Activated CD8-positive, alpha-beta memory T cell treated with anti-CD3 and anti-CD28 coated beads, Interleukin-2, amount 10 ng/mL, durations not matched to agents 7 days and 5 days (primary cell): ENCODE results near the gene PACRG. TPM values are rescaled to one million over a fixed set of nuclear protein-coding genes. Genes with fewer than 3 reads are reported as not detected.

ENCODE experiments used
- ATAC-seq: fragments of 150-1000 bp; cut with Tn5 transposase; one replicate; pipeline ENCODE4 v1.10.0; 2021; ENCODE audit warnings: moderate library complexity
- CTCF ChIA-PET: fragments of 350-600 bp; sonication (Branson Sonifier 250); formaldehyde crosslinking; loops from one replicate; lab custom pipeline; 2021; ENCODE audit warnings: antibody characterized with exemption; lab: Charles Lee
- DNase-seq: peaks from one replicate; pipeline ENCODE4 v3.0.0-alpha.2; 2020
- H3K27ac Mint-ChIP-seq: one replicate; pipeline ENCODE4 v1.8.0; 2021; ENCODE audit warnings: mild to moderate bottlenecking, mixed read lengths
- H3K27me3 Mint-ChIP-seq: one replicate; pipeline ENCODE4 v1.8.0; 2021; ENCODE audit warnings: mixed read lengths
- H3K36me3 Mint-ChIP-seq: one replicate; pipeline ENCODE4 v1.8.0; 2021; ENCODE audit warnings: mild to moderate bottlenecking, mixed read lengths
- H3K4me1 Mint-ChIP-seq: one replicate; pipeline ENCODE4 v1.8.0; 2021; ENCODE audit warnings: mixed read lengths
- H3K4me3 Mint-ChIP-seq: one replicate; pipeline ENCODE4 v1.8.0; 2021; ENCODE audit warnings: mild to moderate bottlenecking, moderate library complexity, mixed read lengths
- H3K9me3 Mint-ChIP-seq: one replicate; pipeline ENCODE4 v1.8.0; 2022; ENCODE audit warnings: low read depth, mixed read lengths
- total RNA-seq, 2 experiments: library from RNA; stranded (reverse); gene quantifications; one replicate each; pipeline ENCODE4 v1.2.3, GENCODE V29; 2021

The PACRG gene
- total RNA-seq, 2 experiments from 2014 or later, result not detected

DNA sequence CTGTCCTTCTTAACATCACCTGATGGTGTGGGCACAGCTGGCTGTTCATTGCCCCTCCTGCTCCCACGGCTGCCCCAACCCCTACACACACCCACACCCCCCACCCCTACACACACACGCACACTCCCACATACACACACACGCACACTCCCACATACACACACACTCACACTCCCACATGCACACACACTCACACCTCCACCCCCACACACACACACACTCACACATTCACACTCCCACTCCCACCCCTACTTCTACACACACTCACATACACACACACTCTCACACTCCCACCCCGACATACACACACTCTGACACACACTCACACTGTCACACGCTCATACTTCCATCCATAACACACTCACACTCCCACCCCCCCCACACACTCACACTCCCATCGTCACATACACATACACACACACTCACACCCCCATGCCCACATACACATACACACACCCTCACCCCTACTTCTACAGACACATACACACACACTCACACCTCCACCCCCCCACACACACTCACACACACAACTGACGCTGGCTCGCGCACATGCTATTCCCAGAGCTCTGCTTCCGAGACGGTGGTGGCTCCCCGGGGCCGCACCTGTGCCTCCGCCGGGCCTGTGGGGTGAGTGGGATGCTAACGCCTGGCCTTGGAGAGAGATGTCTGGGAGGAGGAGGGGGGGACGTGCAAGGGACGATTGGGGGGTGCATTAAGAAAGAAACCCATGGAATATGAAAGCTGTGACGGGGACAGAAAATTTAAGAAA is 512.0 kb downstream of the PACRG start:
- Mint-ChIP-seq H3K9me3 (no peaks in the 10 kb centered on the region), H3K27ac (no peak overlapping the region), H3K4me3 (no peak overlapping the region), H3K27me3 (peaks cover 5% of the 10 kb centered on the region), H3K36me3 (no peaks in the 10 kb centered on the region), H3K4me1 (no peaks in the 10 kb centered on the region)
- ATAC-seq (no peak), DNase-seq (no peak)
- CTCF ChIA-PET, result no interaction called here

DNA sequence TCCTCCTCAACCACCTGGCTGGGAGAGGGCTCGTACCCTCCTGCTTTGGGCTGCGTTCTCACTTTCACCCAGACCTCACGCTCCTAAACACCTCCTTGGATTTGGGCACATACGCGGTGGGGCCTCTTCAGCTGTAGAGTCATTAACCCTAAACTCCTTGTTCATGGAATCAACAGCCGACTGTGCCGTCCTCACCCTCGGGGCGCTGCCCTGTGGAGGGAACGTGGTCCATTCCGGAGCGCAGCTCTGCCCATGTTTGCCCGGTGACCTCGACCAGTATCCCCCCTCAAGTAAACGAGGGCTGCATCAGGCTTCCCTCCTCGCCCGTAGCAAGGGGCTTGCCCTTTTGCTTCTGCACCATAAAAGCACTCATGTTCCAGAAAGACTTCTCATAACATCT is 512.8 kb downstream of the PACRG start:
- Mint-ChIP-seq H3K4me3 (no peak overlapping the region), H3K36me3 (no peaks in the 10 kb centered on the region), H3K27ac (no peak overlapping the region), H3K27me3 (no peaks in the 10 kb centered on the region), H3K9me3 (no peaks in the 10 kb centered on the region), H3K4me1 (no peaks in the 10 kb centered on the region)
- ATAC-seq, result no peak
- CTCF ChIA-PET, result no interaction called here
- no peak for DNase-seq

GRCh38 chr6:163241683-163242082 is 513.9 kb downstream of the PACRG start:
- Mint-ChIP-seq H3K27ac (no peak overlapping the region), H3K4me1 (no peaks in the 10 kb centered on the region), H3K27me3 (no peaks in the 10 kb centered on the region), H3K36me3 (no peaks in the 10 kb centered on the region), H3K4me3 (no peak overlapping the region), H3K9me3 (no peaks in the 10 kb centered on the region)
- ATAC-seq (no peak), DNase-seq (no peak)
- CTCF ChIA-PET, result no interaction called here

- ATAC-seq (no peak), DNase-seq (no peak)
- Mint-ChIP-seq H3K4me3 (no peak overlapping the region), H3K27me3 (no peaks in the 10 kb centered on the region), H3K27ac (no peak overlapping the region), H3K4me1 (no peaks in the 10 kb centered on the region), H3K36me3 (no peaks in the 10 kb centered on the region), H3K9me3 (no peaks in the 10 kb centered on the region)
- CTCF ChIA-PET, result no interaction called here
These were observed 515.3 kb downstream of the PACRG start for GRCh38 chr6:163243083-163243482.

DNA sequence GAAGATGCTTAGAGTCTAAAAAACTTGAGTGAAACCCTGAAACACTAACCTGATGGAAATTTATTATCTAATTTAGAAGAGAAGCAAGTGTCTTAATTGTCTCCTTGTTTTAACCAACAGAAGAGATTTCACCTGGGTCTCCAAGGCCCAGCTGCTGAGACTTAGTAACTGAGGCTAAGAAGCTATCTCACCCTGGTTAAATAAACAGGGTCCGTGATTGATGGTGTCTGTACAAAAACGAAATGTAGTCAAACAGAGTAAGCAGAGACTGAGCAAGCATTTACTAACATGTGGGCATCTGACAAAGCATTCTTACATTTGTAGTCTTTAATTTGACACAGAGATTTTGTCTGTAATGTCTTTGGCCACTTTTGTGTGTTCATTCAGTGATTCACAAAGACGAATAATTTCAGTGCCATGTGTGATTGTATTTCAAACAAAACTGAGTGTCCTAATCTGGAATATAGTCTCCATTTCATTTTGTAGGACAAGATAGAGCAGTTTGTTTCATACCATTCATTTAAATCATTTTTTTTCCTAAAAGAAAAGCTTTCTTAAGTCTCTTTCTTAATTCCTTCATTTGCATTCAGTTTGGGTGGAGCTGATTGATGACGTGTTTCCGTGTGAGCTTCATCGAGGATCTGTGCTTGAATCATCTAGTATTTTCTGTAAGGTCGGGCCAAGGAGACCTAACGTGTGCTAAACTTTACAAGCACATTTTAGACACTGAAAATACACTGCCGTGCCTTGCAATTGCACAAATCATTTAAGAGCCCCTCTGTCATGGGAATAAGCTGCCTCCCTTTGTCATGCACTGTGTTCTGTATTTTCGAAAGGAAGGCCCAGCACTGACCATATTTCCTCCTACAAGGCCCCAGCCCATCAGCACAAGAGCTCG is 516.2 kb downstream of the PACRG start:
- H3K27me3 Mint-ChIP-seq, result no peaks in the 10 kb centered on the region
- H3K4me1 Mint-ChIP-seq, result no peaks in the 10 kb centered on the region
- H3K9me3 Mint-ChIP-seq, result no peaks in the 10 kb centered on the region
- no peaks in the 10 kb centered on the region for H3K36me3 Mint-ChIP-seq
- no peak overlapping the region for H3K4me3 Mint-ChIP-seq
- CTCF ChIA-PET, result no interaction called here
- H3K27ac Mint-ChIP-seq, result no peak overlapping the region
- ATAC-seq, result no peak
- no peak for DNase-seq

DNA sequence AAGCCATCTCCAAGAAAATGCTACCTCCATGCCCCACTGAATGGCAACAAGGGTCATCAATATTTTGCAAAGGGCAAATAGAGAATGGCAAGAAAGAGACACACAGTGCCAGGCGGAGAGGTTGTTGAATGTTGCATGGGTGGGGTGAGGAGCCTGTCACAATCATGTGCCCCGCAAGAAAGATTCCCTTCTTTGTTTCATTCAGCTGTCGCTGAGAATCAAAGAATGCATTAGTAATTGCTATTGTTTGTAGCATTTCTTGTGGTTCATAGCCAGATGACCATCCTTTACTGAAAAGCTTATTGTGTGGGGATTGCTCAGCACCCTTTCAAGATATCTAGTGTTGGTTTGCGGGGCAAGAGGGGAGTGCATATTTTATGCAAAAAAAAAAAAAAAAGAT is 520.3 kb downstream of the PACRG start:
- CTCF ChIA-PET, result no interaction called here
- Mint-ChIP-seq H3K4me3 (no peak overlapping the region), H3K36me3 (no peaks in the 10 kb centered on the region), H3K9me3 (no peaks in the 10 kb centered on the region), H3K27ac (no peak overlapping the region), H3K4me1 (no peaks in the 10 kb centered on the region), H3K27me3 (peaks cover 7% of the 10 kb centered on the region)
- ATAC-seq (no peak), DNase-seq (no peak)

DNA sequence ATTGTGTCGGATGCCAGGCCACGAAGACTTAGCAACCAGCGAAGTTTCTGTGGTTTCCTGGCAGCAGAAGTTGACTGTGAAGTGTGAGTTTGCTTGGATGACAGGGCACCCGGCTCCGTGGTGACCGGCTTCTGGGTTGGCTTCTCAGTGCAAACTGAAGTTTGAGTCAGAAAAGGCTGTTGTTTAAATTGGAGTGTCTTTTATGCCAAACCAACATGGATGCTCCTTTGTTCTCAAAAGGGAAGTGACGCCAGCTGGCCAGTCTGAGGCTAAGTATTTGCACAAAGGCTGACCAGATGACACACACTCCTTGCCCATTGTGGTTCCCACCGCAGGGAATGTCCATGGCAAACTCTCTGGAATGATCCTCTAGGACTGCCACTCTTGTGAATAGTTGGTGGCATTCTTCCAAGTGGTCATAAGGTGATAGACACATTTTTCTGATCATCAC is 521.9 kb downstream of the PACRG start:
- H3K27ac Mint-ChIP-seq, result no peak overlapping the region
- CTCF ChIA-PET, result no interaction called here
- no peaks in the 10 kb centered on the region for H3K36me3 Mint-ChIP-seq
- peaks cover 7% of the 10 kb centered on the region for H3K27me3 Mint-ChIP-seq
- no peaks in the 10 kb centered on the region for H3K9me3 Mint-ChIP-seq
- no peak overlapping the region for H3K4me3 Mint-ChIP-seq
- ATAC-seq, result no peak
- H3K4me1 Mint-ChIP-seq, result no peaks in the 10 kb centered on the region
- DNase-seq, result no peak

DNA sequence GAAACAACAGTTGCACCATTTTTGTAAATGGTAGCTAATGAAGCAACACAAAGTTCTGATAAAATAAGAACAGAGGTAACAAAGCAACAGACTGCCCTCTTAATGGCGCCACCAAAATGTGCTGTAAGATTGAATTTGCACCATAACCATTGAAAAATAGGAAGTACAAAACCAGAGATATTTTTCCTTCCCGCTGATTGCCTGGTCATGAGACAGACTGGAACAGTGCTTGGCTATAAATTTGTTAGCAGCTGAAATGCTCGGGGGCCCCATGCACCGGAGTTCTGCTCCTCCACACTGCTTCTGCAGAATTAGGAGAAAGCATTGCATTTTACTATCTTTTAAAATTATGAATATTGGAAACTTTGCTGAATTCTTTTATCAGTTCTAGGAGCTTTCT is 522.3 kb downstream of the PACRG start:
- no peak overlapping the region for H3K4me3 Mint-ChIP-seq
- H3K36me3 Mint-ChIP-seq, result no peaks in the 10 kb centered on the region
- no peaks in the 10 kb centered on the region for H3K4me1 Mint-ChIP-seq
- H3K9me3 Mint-ChIP-seq, result no peaks in the 10 kb centered on the region
- ATAC-seq, result no peak
- no peak overlapping the region for H3K27ac Mint-ChIP-seq
- peaks cover 7% of the 10 kb centered on the region for H3K27me3 Mint-ChIP-seq
- no peak for DNase-seq
- CTCF ChIA-PET, result no interaction called here

- ATAC-seq (no peak), DNase-seq (no peak)
- CTCF ChIA-PET, result no interaction called here
- Mint-ChIP-seq H3K4me1 (no peaks in the 10 kb centered on the region), H3K9me3 (no peaks in the 10 kb centered on the region), H3K27ac (no peak overlapping the region), H3K27me3 (peaks cover 7% of the 10 kb centered on the region), H3K4me3 (no peak overlapping the region), H3K36me3 (no peaks in the 10 kb centered on the region)
These were observed 524.4 kb downstream of the PACRG start for GRCh38 chr6:163252061-163252591.

DNA sequence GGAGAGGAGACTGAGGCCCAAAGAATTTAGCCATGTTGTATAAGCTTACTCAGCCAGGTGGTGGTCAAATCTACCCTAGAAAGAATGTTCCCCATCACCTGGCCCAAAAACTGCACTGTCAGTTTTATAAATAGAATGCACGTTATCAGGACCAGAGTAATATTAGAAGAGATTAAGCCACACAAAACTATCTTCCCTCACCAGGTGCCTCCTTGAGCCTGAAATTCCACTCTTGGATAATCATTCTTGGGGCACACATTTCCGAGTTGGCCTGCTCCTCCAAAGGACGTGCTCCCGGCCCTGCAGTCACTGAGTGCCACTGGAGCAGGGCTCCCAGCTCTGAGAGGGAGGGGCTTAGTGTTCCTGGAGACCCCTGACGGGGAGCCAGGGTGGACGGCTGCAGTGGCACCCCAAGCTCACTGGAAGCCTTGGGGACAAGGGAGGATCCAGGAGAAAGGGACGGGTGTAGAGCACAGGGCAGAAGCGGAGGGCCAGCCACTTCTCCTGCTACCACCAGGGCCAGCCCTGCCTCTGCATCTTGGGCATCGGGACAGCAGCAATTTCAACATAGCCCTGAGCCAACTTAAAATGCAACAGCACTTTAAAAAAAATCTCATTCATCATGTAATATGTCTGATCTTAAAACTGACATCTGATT is 525.9 kb downstream of the PACRG start:
- H3K27me3 Mint-ChIP-seq, result peaks cover 7% of the 10 kb centered on the region
- no peak overlapping the region for H3K27ac Mint-ChIP-seq
- H3K36me3 Mint-ChIP-seq, result no peaks in the 10 kb centered on the region
- CTCF ChIA-PET, result no interaction called here
- no peak overlapping the region for H3K4me3 Mint-ChIP-seq
- H3K4me1 Mint-ChIP-seq, result no peaks in the 10 kb centered on the region
- no peaks in the 10 kb centered on the region for H3K9me3 Mint-ChIP-seq
- no peak for DNase-seq
- no peak for ATAC-seq

- Mint-ChIP-seq H3K4me1 (no peaks in the 10 kb centered on the region), H3K27me3 (peaks cover 7% of the 10 kb centered on the region)
- no peak for ATAC-seq
These were observed 526.6 kb downstream of the PACRG start for GRCh38 chr6:163254341-163254835.

GRCh38 chr6:163255265-163255664 is 527.5 kb downstream of the PACRG start:
- CTCF ChIA-PET, result no interaction called here
- Mint-ChIP-seq H3K4me1 (no peaks in the 10 kb centered on the region), H3K36me3 (no peaks in the 10 kb centered on the region), H3K27me3 (no peaks in the 10 kb centered on the region), H3K4me3 (no peak overlapping the region), H3K27ac (no peak overlapping the region), H3K9me3 (no peaks in the 10 kb centered on the region)
- no peak for ATAC-seq
- no peak for DNase-seq

More at GRCh38 chr6:163254341-163254835, 526.6 kb downstream of the PACRG start:
- CTCF ChIA-PET, result no interaction called here
- no peaks in the 10 kb centered on the region for H3K9me3 Mint-ChIP-seq
- no peak overlapping the region for H3K4me3 Mint-ChIP-seq
- no peak for DNase-seq
- no peak overlapping the region for H3K27ac Mint-ChIP-seq
- no peaks in the 10 kb centered on the region for H3K36me3 Mint-ChIP-seq

DNA sequence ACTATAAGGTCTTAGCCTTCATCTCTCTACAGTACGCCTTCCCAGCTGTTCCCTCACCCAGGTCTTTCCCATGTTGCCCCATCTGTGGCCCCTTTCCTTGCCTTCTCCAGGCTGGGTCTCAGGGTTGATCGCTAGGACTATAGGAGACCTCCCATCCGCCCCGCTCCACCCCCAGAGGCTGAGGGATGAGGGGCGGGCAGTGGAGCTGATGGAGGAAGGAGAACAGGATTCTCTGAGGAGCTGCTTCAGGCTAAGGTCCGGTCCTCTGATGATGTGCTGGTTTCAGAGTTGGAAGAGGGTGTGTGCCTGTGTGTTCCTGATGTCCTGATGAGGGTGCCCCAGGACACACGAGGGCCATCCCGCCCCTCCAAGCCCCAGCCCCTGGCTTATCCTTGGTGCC is 531.9 kb downstream of the PACRG start:
- H3K4me1 Mint-ChIP-seq, result no peaks in the 10 kb centered on the region
- ATAC-seq (no peak), DNase-seq (no peak)
- CTCF ChIA-PET, result no interaction called here
- no peak overlapping the region for H3K27ac Mint-ChIP-seq
- H3K4me3 Mint-ChIP-seq, result no peak overlapping the region
- no peaks in the 10 kb centered on the region for H3K9me3 Mint-ChIP-seq
- no peaks in the 10 kb centered on the region for H3K36me3 Mint-ChIP-seq
- H3K27me3 Mint-ChIP-seq, result no peaks in the 10 kb centered on the region
